Measurements from ENCODE around the gene KCTD8. TPM values are rescaled to one million over a fixed set of nuclear protein-coding genes. Genes with fewer than 3 reads are reported as not detected.
"Not testable (repeated sequence)": the region's sequence is repeated elsewhere in the genome, so short reads cannot be mapped to it uniquely, and the experiment has no call there.

The KCTD8 gene
- total RNA-seq, 1 donor from 2014 or later = 0.22 TPM

DNA sequence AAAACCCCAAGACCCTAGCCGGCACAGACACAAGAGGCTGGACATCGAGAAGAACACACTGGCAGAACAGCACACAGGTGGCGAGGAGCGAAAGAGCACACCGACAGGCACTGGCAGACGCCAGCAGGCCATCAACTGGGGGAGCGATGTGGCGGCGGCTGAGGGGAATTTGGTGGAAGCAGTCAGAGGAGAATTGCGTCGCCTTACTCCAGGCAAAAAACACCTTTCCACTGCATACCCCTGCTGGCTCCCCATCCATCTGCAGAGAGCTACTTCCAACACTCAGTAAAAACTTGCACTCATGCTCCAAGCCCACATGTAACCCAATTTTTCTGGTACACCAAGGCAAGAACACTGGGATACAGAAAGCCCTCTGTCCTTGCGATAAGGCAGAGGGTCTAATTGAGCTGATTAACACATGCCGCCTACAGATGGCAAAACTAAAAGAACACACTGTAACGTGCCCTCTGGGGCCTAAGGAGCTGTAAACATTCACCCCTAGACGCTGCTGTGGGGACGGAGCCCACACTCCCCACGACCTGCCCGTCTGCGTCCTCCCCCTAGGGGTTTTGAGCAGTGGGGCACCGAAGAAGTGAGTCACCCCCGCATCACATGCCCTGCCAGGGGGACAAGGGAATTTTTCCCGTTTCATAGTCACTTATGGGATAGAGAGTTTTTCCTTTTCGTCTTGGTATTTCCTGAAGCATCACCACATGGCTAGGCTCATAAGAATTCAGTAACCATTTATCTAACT is 262.3 kb downstream of the KCTD8 start:
- intact Hi-C loops (cut with micrococcal nuclease) = no loop called here
- ATAC-seq (no peak), DNase-seq (no peak)

- intact Hi-C loops (cut with micrococcal nuclease); ATAC-seq: not testable (repeated sequence)
- DNase-seq = peak; percentile 14
These were observed 266.9 kb downstream of the KCTD8 start for GRCh38 chr4:44181491-44182349.

- DNase-seq; intact Hi-C loops (cut with micrococcal nuclease); ATAC-seq: not testable (repeated sequence)
These were observed 280.8 kb downstream of the KCTD8 start for GRCh38 chr4:44167766-44168165.

- no peak for DNase-seq
- ATAC-seq = no peak
- intact Hi-C loops (cut with micrococcal nuclease) = no loop called here
These were observed 282.7 kb downstream of the KCTD8 start for GRCh38 chr4:44165938-44166337.

- ATAC-seq (no peak), DNase-seq (no peak)
- intact Hi-C loops (cut with micrococcal nuclease) = no loop called here
These were observed 285.9 kb downstream of the KCTD8 start for GRCh38 chr4:44162538-44163270.

DNA sequence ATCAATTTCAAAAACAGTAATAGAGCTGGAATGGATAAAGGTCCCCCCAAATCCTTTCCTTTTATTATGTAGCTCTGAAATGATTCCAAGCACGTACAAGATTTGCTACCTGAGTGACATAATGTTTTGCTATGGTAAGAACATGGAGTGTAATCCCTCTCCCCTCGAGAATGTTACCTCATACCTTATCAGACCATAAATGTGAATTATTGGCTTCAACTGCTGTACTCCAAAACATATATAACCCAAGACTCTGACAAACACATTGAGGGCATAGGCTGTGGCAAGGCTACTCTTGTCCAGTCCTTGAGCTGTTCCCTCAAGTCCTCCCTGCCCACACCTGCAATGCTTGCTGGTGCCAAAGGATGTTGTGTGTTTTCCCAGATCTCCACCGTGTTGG is 286.9 kb downstream of the KCTD8 start:
- intact Hi-C loops (cut with micrococcal nuclease) = no loop called here
- no peak for DNase-seq
- no peak for ATAC-seq

DNA sequence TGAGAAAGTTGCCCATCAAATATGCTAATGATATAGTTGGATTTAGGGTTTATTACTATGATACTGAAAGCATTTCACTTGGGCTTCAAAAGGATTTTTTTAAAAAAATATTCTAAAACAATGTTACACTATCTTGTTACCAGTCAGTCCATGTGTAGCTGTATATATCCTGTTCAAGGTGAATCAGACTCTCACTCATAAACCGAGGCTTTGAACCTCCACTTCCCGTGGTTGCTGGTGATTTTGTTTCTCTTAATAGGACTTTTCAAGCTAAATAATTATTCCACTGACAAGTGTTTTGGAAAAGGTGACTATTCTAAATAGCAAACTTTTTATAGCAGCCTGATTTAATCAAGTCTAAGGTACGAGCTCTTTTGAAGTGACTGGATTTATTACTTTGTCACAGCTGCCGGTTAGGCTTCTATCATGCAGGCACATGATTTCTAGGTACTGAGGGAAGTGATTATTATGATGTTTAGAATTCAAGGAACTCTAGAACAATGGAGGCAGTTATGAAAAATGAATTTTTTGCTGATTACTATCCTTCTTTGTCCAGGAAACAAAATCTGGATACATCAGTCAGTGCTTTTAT is 287.7 kb downstream of the KCTD8 start:
- ATAC-seq = no peak
- no peak for DNase-seq

DNA sequence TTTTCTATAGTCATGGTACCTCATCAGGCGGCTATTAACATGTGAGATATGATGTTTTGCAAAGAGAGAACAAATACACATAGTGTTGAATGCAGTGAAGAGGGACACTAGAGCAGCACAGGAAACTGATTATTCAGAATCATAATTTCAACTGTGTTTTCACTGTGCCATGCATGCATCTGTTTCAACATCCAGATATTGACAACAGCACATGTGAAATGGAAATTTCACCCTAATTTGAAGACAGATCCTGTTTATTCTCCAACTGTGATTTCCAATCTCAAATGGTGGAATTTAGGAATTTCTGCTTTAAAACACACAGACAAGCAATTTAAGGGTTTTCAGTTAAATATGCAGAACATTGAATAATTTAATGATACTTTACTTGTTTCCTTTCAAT is 288.6 kb downstream of the KCTD8 start:
- intact Hi-C loops (cut with micrococcal nuclease) = no loop called here
- no peak for DNase-seq
- ATAC-seq = no peak

More for the DNA sequence above, 287.7 kb downstream of the KCTD8 start:
- intact Hi-C loops (cut with micrococcal nuclease) = no loop called here

GRCh38 chr4:44157611-44158277 is 290.9 kb downstream of the KCTD8 start:
- intact Hi-C loops (cut with micrococcal nuclease) = no loop called here
- ATAC-seq = no peak
- DNase-seq = no peak

- ATAC-seq = no peak
- intact Hi-C loops (cut with micrococcal nuclease) = no loop called here
- no peak for DNase-seq
These were observed 298.5 kb downstream of the KCTD8 start for GRCh38 chr4:44150091-44150576.

DNA sequence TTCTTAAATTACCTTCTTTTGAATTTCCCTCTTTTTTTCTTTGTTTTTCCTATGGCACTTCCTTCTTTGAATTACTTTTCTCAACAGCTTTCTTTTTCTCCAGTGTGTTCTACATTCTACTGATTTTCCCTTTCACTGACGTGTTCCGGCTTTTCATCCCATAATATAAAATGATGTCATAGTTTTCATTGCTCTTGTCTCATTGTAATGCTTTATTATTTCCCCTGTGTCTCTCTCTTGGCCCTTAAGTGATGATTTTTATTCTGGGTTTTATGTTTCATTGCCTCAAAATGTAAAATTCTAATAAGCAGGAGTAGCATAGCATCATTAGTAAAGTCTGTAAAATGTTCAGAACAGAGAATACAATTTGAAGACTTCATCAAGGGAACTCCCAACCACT is 299.3 kb downstream of the KCTD8 start:
- ATAC-seq (no peak), DNase-seq (no peak)
- intact Hi-C loops (cut with micrococcal nuclease) = no loop called here

GRCh38 chr4:44147571-44148075 is 301.0 kb downstream of the KCTD8 start:
- no peak for DNase-seq
- intact Hi-C loops (cut with micrococcal nuclease) = no loop called here
- no peak for ATAC-seq

GRCh38 chr4:44146516-44146915 is 302.1 kb downstream of the KCTD8 start:
- no peak for ATAC-seq
- intact Hi-C loops (cut with micrococcal nuclease) = no loop called here
- no peak for DNase-seq

- intact Hi-C loops (cut with micrococcal nuclease) = no loop called here
- no peak for DNase-seq
- no peak for ATAC-seq
These were observed 302.7 kb downstream of the KCTD8 start for GRCh38 chr4:44145868-44146267.

DNA sequence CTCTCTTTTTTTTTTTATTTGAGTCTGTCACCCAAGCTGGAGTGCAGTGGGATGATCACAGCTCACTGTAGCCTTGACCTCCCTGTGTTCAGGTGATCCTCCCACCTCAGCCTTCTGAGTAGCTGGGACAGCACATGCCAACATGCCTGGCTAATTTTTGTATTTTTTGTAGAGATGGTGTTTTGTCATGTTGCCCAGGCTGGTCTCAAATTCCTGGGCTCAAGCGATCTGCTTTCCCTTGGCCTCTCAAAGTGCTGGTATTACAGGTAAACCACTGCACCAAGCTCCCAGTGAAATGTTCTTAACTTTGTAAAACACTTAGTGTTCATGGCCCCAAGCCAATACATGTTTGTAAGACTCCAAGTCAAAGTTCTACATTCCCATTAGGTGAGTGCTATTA is 316.1 kb downstream of the KCTD8 start:
- DNase-seq (no peak), ATAC-seq (no peak)
- intact Hi-C loops (cut with micrococcal nuclease) = no loop called here

Measured in left ventricle myocardium superior (tissue), 1 donor.